Activated CD4-positive, alpha-beta memory T cell treated with anti-CD3 and anti-CD28 coated beads, Interleukin-2, amount 10 ng/mL, durations not matched to agents 7 days and 5 days (primary cell): ENCODE data around the gene LTBP1. TPM values are rescaled to one million over a fixed set of nuclear protein-coding genes. Genes with fewer than 3 reads are reported as not detected.
"Not testable (repeated sequence)": the region's sequence is repeated elsewhere in the genome, so short reads cannot be mapped to it uniquely, and the experiment has no call there.

Source experiments
- CTCF ChIA-PET: fragments of 350-600 bp; sonication (Branson Sonifier 250); formaldehyde crosslinking; loops from one replicate; lab custom pipeline; 2021; ENCODE audit warnings: antibody characterized with exemption, inconsistent platforms; lab: Charles Lee
- POLR2A ChIA-PET: fragments of 350-600 bp; sonication (Branson Sonifier 250); formaldehyde crosslinking; loops from one replicate; lab custom pipeline; 2021; ENCODE audit warnings: antibody characterized with exemption; lab: Charles Lee
- DNase-seq: peaks from one replicate; pipeline ENCODE4 v3.0.0-alpha.2; 2020
- H3K27ac Mint-ChIP-seq: one replicate; pipeline ENCODE4 v1.8.0; 2021; ENCODE audit warnings: mild to moderate bottlenecking, mixed read lengths
- H3K27me3 Mint-ChIP-seq: one replicate; pipeline ENCODE4 v1.8.0; 2021; ENCODE audit warnings: mixed read lengths
- H3K36me3 Mint-ChIP-seq: one replicate; pipeline ENCODE4 v1.8.0; 2021; ENCODE audit warnings: low read depth, mixed read lengths
- H3K4me1 Mint-ChIP-seq: one replicate; pipeline ENCODE4 v1.8.0; 2021; ENCODE audit warnings: mixed read lengths
- H3K4me3 Mint-ChIP-seq: one replicate; pipeline ENCODE4 v1.8.0; 2021; ENCODE audit warnings: mild to moderate bottlenecking, mixed read lengths
- H3K9me3 Mint-ChIP-seq: one replicate; pipeline ENCODE4 v1.8.0; 2021; ENCODE audit warnings: mixed read lengths
- total RNA-seq, 2 experiments: library from RNA; stranded (reverse); gene quantifications; one replicate each; pipeline ENCODE4 v1.2.3, GENCODE V29; 2021

LTBP1 gene
- total RNA-seq, 2 experiments from 2014 or later, result 0.33 to 0.35 TPM

GRCh38 chr2:33168425-33168824 is 221.7 kb downstream of the LTBP1 start:
- ChIA-PET CTCF (no interaction called here), POLR2A (no interaction called here)
- Mint-ChIP-seq H3K4me1 (no peaks in the 10 kb centered on the region), H3K27me3 (peaks cover 7% of the 10 kb centered on the region), H3K36me3 (no peaks in the 10 kb centered on the region), H3K4me3 (no peak overlapping the region), H3K27ac (no peak overlapping the region), H3K9me3 (no peaks in the 10 kb centered on the region)
- no peak for DNase-seq

GRCh38 chr2:33168922-33169321 is 222.2 kb downstream of the LTBP1 start:
- H3K27me3 Mint-ChIP-seq, result peaks cover 7% of the 10 kb centered on the region
- H3K4me3 Mint-ChIP-seq, result no peak overlapping the region
- DNase-seq, result no peak
- no peaks in the 10 kb centered on the region for H3K9me3 Mint-ChIP-seq
- H3K4me1 Mint-ChIP-seq, result no peaks in the 10 kb centered on the region
- no peak overlapping the region for H3K27ac Mint-ChIP-seq
- ChIA-PET POLR2A (no interaction called here), CTCF (no interaction called here)
- H3K36me3 Mint-ChIP-seq, result no peaks in the 10 kb centered on the region

- H3K9me3 Mint-ChIP-seq, H3K4me1 Mint-ChIP-seq, POLR2A ChIA-PET, CTCF ChIA-PET, DNase-seq, H3K27me3 Mint-ChIP-seq, H3K36me3 Mint-ChIP-seq, H3K4me3 Mint-ChIP-seq, H3K27ac Mint-ChIP-seq: not testable (repeated sequence)
Observed at GRCh38 chr2:33170251-33170650, 223.5 kb downstream of the LTBP1 start.

DNA sequence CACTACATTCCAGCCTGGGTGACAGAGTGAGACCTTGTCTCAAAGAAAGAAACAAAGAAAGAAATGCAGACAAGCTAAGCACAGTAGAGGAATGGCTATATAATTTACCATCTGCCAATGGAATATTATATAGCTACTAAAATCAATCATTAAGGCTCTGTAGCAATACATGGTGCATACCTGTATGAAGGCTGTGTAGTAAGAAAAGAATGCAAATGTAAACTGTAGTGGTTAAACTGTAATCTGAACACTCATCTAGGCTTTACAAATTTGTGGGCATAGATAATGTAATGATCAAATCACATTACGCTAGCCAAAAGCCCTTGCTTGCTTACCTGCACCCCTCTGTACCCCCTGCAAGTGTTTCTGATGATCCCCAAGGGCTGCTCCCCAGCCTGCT is 230.9 kb downstream of the LTBP1 start:
- H3K27ac Mint-ChIP-seq, result no peak overlapping the region

DNA sequence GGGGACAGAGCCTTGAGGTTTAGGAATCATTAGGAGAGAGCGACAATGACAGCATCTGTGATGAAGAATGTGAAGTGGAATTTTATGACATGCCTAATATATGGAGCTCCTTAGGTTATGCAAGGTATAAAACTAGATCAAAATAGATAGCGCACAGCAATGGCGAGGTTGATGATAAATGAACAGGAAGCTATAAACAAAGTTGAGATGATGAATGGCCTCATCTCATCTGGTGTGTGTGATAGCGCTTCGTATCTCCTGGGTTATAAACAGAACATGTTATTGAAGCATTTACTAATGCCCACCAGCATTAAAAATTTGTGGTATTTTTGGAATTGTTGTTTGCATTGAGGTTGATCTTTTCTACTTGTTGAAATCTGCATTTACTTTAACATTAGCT is 231.5 kb downstream of the LTBP1 start:
- DNase-seq, result no peak
- H3K4me3 Mint-ChIP-seq, result no peak overlapping the region
- H3K4me1 Mint-ChIP-seq, result no peaks in the 10 kb centered on the region
- H3K27me3 Mint-ChIP-seq, result no peaks in the 10 kb centered on the region
- no peak overlapping the region for H3K27ac Mint-ChIP-seq
- ChIA-PET CTCF (no interaction called here), POLR2A (no interaction called here)
- no peaks in the 10 kb centered on the region for H3K9me3 Mint-ChIP-seq
- H3K36me3 Mint-ChIP-seq, result no peaks in the 10 kb centered on the region

More for the DNA sequence above, 230.9 kb downstream of the LTBP1 start:
- POLR2A ChIA-PET, result no interaction called here
- Mint-ChIP-seq H3K36me3 (no peaks in the 10 kb centered on the region), H3K4me1 (no peaks in the 10 kb centered on the region), H3K9me3 (no peaks in the 10 kb centered on the region), H3K4me3 (no peak overlapping the region), H3K27me3 (no peaks in the 10 kb centered on the region)
- no peak for DNase-seq
- CTCF ChIA-PET, result no interaction called here

DNA sequence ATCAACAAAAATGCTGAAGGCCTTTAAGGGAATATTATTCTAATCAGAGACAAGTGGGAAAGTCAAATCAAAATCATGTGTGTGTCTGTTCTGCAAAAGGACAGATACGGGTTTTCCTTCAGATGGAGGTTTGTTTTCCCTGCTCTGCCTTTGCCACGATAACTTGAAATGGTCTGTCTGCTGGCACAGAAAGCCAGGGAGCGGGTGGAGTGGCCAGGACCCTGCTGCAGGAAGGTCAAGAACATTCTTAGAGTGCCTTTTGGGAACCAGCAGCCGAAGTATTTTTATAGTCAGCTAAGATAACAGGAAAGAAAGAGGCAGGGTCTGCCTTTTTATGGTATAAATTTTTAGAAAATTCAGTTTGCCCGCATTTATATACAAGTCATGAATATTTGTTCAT is 234.2 kb downstream of the LTBP1 start:
- ChIA-PET CTCF (interaction anchor here (0.6 kb wide), 2 partner anchors 102 to 162 kb away, joined by 3 to 6 read pairs; no protein-coding TSS in a partner anchor), POLR2A (no interaction called here)
- Mint-ChIP-seq H3K4me1 (no peaks in the 10 kb centered on the region), H3K4me3 (no peak overlapping the region), H3K9me3 (no peaks in the 10 kb centered on the region), H3K36me3 (no peaks in the 10 kb centered on the region), H3K27ac (no peak overlapping the region), H3K27me3 (no peaks in the 10 kb centered on the region)
- no peak for DNase-seq

DNA sequence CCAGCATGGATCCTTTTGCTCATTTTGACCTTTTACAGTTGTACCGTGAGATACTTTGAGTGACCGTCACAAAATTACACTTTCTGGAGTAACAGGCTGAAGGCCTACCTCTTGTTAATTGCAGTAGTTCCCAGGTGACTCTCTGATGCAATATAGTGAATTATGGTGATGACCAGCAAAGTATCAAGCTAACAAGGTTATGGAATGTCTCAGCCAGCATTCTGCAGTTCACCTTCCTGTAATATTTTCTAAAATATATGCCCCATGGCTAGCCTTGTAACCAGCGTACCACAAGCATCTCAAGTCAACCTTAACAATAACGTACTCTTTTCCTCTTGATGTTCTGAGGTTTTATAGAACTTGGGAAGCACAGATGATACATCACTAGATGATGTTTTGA is 234.7 kb downstream of the LTBP1 start:
- H3K27me3 Mint-ChIP-seq, result no peaks in the 10 kb centered on the region
- no peak overlapping the region for H3K27ac Mint-ChIP-seq
- no peak for DNase-seq
- no peak overlapping the region for H3K4me3 Mint-ChIP-seq
- ChIA-PET POLR2A (no interaction called here), CTCF (interaction anchor here (0.6 kb wide), 1 partner anchor 163 kb away, joined by 6 read pairs; no protein-coding TSS in a partner anchor)
- H3K36me3 Mint-ChIP-seq, result no peaks in the 10 kb centered on the region
- no peaks in the 10 kb centered on the region for H3K9me3 Mint-ChIP-seq
- no peaks in the 10 kb centered on the region for H3K4me1 Mint-ChIP-seq

- Mint-ChIP-seq H3K27me3 (no peaks in the 10 kb centered on the region), H3K4me1 (no peaks in the 10 kb centered on the region), H3K27ac (no peak overlapping the region), H3K4me3 (no peak overlapping the region), H3K9me3 (no peaks in the 10 kb centered on the region), H3K36me3 (no peaks in the 10 kb centered on the region)
- CTCF ChIA-PET, result no interaction called here
- DNase-seq, result no peak
- POLR2A ChIA-PET, result no interaction called here
Observed at GRCh38 chr2:33184041-33184440, 237.3 kb downstream of the LTBP1 start.

GRCh38 chr2:33186937-33187336 is 240.2 kb downstream of the LTBP1 start:
- Mint-ChIP-seq H3K4me1 (no peaks in the 10 kb centered on the region), H3K27me3 (peaks cover 5% of the 10 kb centered on the region), H3K27ac (no peak overlapping the region), H3K9me3 (no peaks in the 10 kb centered on the region), H3K36me3 (no peaks in the 10 kb centered on the region), H3K4me3 (no peak overlapping the region)
- no peak for DNase-seq
- POLR2A ChIA-PET, result no interaction called here
- CTCF ChIA-PET, result no interaction called here

GRCh38 chr2:33188799-33189198 is 242.0 kb downstream of the LTBP1 start:
- CTCF ChIA-PET, result no interaction called here
- no peaks in the 10 kb centered on the region for H3K9me3 Mint-ChIP-seq
- H3K36me3 Mint-ChIP-seq, result no peaks in the 10 kb centered on the region

DNA sequence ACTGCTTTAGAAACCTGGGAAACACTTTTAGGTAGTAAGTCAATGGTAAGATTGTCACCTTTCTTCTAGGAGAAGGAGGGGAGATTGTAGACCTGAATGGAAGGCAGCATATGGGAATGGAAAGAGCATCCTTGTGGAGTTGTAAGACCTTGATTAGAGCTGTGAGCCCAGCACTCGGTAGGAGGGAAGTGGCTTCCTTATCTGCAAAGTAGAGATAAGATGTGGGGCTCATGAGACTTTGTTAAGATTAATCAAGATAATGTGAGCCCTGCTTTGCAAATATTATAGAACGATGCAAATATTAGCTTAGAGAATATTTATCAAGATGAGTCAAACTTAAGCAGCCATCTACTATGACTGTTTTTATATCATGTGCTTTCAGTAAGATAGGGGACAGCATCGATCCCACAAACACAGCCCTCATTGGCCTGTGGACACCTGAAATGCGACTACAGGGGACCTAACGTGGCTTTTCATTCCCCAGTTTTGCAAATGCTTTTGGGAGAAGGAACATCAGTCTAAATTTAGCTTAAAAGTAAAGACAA is 243.7 kb downstream of the LTBP1 start:
- Mint-ChIP-seq H3K27ac (no peak overlapping the region), H3K36me3 (no peaks in the 10 kb centered on the region), H3K9me3 (no peaks in the 10 kb centered on the region), H3K27me3 (peaks cover 5% of the 10 kb centered on the region), H3K4me3 (no peak overlapping the region), H3K4me1 (no peaks in the 10 kb centered on the region)
- CTCF ChIA-PET, result no interaction called here
- POLR2A ChIA-PET, result no interaction called here
- no peak for DNase-seq

More at GRCh38 chr2:33188799-33189198, 242.0 kb downstream of the LTBP1 start:
- H3K4me3 Mint-ChIP-seq, result no peak overlapping the region
- peaks cover 5% of the 10 kb centered on the region for H3K27me3 Mint-ChIP-seq
- no peak overlapping the region for H3K27ac Mint-ChIP-seq
- no peak for DNase-seq
- POLR2A ChIA-PET, result no interaction called here
- no peaks in the 10 kb centered on the region for H3K4me1 Mint-ChIP-seq

DNA sequence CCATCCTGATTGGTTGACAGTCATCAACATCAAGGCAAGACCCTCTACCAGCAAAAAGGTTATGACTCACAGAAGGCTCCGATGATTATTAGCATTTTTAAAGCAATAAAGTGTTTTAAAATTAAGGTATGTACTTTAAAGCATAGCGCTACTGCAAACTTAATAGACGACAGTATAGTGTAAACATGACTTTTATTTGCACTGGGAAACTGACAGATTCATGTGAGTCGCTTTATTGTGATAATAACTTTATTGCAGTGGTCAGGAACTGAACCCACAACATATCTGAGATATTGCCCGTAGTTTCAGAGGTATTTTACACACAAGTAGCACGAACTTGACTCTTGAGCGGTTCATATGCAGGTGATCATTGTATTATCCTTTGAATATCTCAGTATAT is 249.1 kb downstream of the LTBP1 start:
- no peak overlapping the region for H3K4me3 Mint-ChIP-seq
- no peaks in the 10 kb centered on the region for H3K4me1 Mint-ChIP-seq
- H3K9me3 Mint-ChIP-seq, result no peaks in the 10 kb centered on the region
- H3K27me3 Mint-ChIP-seq, result peaks cover 6% of the 10 kb centered on the region
- ChIA-PET CTCF (no interaction called here), POLR2A (no interaction called here)
- no peak for DNase-seq
- no peaks in the 10 kb centered on the region for H3K36me3 Mint-ChIP-seq
- H3K27ac Mint-ChIP-seq, result no peak overlapping the region

GRCh38 chr2:33196700-33197099 is 249.9 kb downstream of the LTBP1 start:
- Mint-ChIP-seq H3K27ac (no peak overlapping the region), H3K36me3 (no peaks in the 10 kb centered on the region), H3K4me3 (no peak overlapping the region), H3K9me3 (no peaks in the 10 kb centered on the region), H3K4me1 (no peaks in the 10 kb centered on the region), H3K27me3 (peaks cover 5% of the 10 kb centered on the region)
- ChIA-PET CTCF (no interaction called here), POLR2A (no interaction called here)
- DNase-seq, result no peak

- ChIA-PET CTCF (no interaction called here), POLR2A (no interaction called here)
- Mint-ChIP-seq H3K27me3 (peaks cover 4% of the 10 kb centered on the region), H3K36me3 (no peaks in the 10 kb centered on the region), H3K27ac (no peak overlapping the region), H3K4me1 (no peaks in the 10 kb centered on the region), H3K4me3 (no peak overlapping the region), H3K9me3 (no peaks in the 10 kb centered on the region)
- no peak for DNase-seq
Observed at GRCh38 chr2:33197198-33197938, 250.6 kb downstream of the LTBP1 start.
